ENCODE measurements around the gene LBH.
"Not testable (repeated sequence)": the region's sequence is repeated elsewhere in the genome, so short reads cannot be mapped to it uniquely, and the experiment has no call there.

The LBH gene

GRCh38 chr2:30259071-30259470 lies 27.7 kb downstream of the LBH start:
- DNase-seq = no peak

- no peak for DNase-seq
These were observed 28.7 kb downstream of the LBH start for GRCh38 chr2:30259827-30260679.

GRCh38 chr2:30260941-30261340 lies 29.6 kb downstream of the LBH start:
- no peak for DNase-seq

- DNase-seq = no peak
These were observed 30.4 kb downstream of the LBH start for GRCh38 chr2:30261695-30262211.

GRCh38 chr2:30262716-30263309 lies 31.5 kb downstream of the LBH start:
- no peak for DNase-seq

- DNase-seq = no peak
These were observed 32.9 kb downstream of the LBH start for GRCh38 chr2:30264274-30264673.

- peak; percentile 29 for DNase-seq
These were observed 34.0 kb downstream of the LBH start for GRCh38 chr2:30265052-30266015.

GRCh38 chr2:30266051-30266621 lies 34.8 kb downstream of the LBH start:
- no peak for DNase-seq

- no peak for DNase-seq
These were observed 35.4 kb downstream of the LBH start for GRCh38 chr2:30266705-30267104.

- no peak for DNase-seq
These were observed 36.0 kb downstream of the LBH start for GRCh38 chr2:30267161-30267975.

- DNase-seq = no peak
These were observed 37.0 kb downstream of the LBH start for GRCh38 chr2:30268296-30268871.

GRCh38 chr2:30269114-30269770 lies 37.9 kb downstream of the LBH start:
- not testable (repeated sequence) for DNase-seq

- DNase-seq = no peak
These were observed 38.4 kb downstream of the LBH start for GRCh38 chr2:30269771-30270145.

GRCh38 chr2:30270166-30270565 lies 38.8 kb downstream of the LBH start:
- no peak for DNase-seq

- no peak for DNase-seq
These were observed 40.0 kb downstream of the LBH start for GRCh38 chr2:30271301-30271700.

GRCh38 chr2:30272286-30272685 lies 41.0 kb downstream of the LBH start:
- no peak for DNase-seq

- peak; percentile 81 for DNase-seq
These were observed 41.6 kb downstream of the LBH start for GRCh38 chr2:30272761-30273573.

GRCh38 chr2:30273574-30273929 lies 42.2 kb downstream of the LBH start:
- no peak for DNase-seq

GRCh38 chr2:30275256-30275655 lies 43.9 kb downstream of the LBH start:
- no peak for DNase-seq

- no peak for DNase-seq
These were observed 45.1 kb downstream of the LBH start for GRCh38 chr2:30276455-30276911.

Data from fibroblast of skin of right quadriceps (primary cell).